ENCODE measurements around the gene SPDYE1.
"Not testable (repeated sequence)": the region's sequence is repeated elsewhere in the genome, so short reads cannot be mapped to it uniquely, and the experiment has no call there.

The SPDYE1 gene, protein sequence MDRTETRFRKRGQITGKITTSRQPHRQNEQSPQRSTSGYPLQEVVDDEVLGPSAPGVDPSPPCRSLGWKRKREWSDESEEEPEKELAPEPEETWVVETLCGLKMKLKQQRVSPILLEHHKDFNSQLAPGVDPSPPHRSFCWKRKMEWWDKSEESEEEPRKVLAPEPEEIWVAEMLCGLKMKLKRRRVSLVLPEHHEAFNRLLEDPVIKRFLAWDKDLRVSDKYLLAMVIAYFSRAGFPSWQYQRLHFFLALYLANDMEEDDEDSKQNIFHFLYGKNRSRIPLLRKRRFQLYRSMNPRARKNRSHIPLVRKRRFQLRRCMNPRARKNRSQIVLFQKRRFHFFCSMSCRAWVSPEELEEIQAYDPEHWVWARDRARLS

DNA sequence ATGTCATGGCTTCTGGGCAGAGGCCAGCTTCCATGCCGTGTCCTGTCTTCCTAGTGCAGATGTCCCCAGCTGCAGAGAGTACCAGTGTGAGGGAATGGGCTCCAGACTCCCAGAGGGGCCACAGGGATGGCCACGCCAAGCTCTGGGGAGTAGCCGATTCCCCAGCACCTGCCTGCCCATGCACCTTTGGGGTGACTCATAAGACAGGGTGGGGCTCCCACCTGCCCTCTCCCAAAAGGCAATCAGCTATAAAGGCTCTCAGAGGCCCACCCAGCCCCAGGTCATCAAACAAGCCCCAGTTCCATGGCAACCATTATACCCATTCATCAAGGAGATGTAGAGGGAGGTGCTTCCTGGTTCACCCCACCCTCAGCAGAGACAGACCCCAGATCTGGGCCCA lies at the start of gene SPDYE1:
Gene SPDYE1 (plus strand): TSS at position 366 of the 400 bp plus-strand sequence. CDS start 2,053 bp downstream, outside the sequence.
- not testable (repeated sequence) for DNase-seq (ENCODE audit: low read depth in 2 of 2)

DNA sequence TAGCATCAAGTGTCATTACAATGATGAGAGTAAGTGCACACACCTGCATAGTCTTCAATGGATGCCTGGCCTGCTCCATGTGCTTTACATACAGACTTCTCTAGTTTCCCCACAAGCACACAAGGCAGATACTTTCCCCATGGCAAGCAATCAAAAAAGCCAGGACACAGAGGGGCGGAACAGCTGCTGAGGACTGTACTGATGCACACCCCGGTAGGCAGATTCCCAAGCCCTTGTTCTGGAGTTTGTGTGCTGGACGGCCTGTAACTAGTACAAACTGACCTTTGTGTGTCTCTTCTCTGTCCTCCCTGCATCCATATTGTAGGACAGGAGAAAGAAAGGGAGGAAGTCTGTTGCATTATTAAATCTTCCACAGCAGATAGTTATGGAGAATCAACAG lies 45.7 kb upstream of the SPDYE1 start:
- no peak for DNase-seq (ENCODE audit: low read depth in 2 of 2)

DNA sequence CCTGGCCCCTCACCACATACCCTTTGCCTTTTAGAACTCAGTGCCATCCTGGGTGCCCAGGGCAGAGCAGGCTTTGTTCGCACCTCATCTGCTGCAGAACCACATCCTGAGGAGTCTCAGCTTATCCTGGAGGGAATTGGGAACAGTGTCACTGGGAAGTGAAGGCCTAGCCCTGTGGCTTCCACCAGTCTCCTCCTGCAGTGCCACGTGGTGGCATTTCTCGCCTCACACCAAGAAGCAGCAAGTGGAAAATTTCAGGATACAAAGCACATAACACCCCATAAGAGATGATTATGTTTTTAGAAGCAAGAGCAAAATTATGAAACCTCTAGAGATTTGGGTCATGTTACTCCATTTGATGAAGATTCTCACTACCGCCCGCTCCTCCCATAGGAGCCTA lies 44.6 kb upstream of the SPDYE1 start:
- DNase-seq (ENCODE audit: low read depth in 2 of 2) = no peak

GRCh38 chr7:43954524-43955228 lies 43.0 kb upstream of the SPDYE1 start:
- DNase-seq (ENCODE audit: low read depth in 2 of 2) = no peak

GRCh38 chr7:43956027-43956426 lies 41.7 kb upstream of the SPDYE1 start:
- DNase-seq (ENCODE audit: low read depth in 2 of 2) = no peak

DNA sequence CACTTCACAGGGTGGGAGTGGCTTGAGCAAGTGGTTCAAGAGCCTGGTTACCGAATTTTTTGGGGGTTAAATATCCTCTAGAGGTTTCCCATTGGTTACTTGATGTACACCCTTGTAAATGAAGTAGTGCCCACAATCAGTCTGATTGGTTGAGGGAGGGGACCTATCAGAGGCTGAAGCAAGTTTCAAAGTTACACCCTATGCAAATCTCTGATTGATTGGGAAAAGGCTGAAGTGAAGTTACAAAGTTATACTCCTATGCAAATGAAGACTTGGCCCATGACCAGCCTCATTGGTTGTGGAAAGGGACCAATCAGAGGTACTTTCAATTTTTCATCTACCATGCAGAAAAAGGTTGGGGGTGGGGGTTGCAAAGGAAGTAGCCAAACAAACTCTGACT lies 36.8 kb upstream of the SPDYE1 start:
- no peak for DNase-seq (ENCODE audit: low read depth in 2 of 2)

DNA sequence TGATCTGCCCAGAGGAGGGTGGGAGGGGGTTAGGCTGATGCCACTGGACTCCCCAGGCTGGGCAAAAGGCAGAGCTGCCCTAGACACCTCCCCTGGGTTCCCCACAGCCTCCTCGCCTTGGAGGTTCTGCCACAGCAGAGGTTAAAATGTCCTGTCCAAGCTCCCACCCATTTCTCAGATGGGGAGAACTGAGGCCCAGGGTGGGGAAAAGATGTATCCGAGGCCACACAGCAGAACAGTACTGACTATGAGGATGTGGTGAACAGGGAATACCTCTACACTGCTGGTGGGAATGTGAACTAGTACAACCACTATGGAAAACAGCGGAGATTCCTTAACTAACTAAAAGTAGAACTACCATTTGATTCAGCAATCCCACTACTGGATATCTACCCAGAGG lies 31.3 kb upstream of the SPDYE1 start:
- not testable (repeated sequence) for DNase-seq (ENCODE audit: low read depth in 2 of 2)

DNA sequence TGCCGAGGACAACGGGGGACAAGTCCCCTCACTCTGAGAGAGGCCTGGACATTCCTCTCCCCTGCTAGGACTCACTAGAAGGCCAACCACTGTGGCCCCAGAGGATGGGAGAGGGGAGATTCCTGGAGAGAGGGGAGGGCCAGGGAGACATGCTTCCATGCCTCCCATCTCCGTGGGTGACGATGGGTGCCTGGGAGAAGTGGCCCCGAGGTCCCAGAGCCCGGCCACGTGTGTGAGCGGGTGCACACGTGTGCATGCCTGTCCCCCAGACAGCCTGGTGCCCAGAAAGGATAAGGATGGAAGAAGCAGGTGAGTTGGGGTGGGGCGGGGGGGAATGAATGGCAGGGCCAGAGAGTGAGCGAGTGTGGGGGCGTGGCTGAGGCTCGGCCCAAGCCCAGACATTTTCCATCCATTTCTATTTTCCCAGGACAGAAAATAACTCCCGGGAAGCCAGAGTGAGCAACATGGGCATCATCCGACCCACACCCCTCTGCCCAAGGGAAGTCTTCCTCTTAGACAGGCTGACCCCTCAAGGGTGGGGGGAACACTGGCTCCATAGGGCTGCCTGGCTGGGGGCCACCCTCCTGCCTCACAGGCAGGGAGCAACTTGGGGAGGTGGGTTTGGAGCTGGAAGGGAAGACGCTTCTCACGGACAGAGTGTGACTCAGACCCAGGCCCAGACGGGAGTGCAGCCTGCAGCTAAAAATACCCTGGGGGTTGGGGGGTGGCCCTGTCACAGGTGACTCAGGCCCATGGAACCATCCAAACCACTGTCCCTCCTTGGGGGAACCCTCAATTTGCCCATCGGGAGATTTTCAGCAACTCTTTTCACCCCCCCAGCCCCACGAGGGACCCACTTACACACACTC lies 29.3 kb upstream of the SPDYE1 start:
- not testable (repeated sequence) for DNase-seq (ENCODE audit: low read depth in 2 of 2)

DNA sequence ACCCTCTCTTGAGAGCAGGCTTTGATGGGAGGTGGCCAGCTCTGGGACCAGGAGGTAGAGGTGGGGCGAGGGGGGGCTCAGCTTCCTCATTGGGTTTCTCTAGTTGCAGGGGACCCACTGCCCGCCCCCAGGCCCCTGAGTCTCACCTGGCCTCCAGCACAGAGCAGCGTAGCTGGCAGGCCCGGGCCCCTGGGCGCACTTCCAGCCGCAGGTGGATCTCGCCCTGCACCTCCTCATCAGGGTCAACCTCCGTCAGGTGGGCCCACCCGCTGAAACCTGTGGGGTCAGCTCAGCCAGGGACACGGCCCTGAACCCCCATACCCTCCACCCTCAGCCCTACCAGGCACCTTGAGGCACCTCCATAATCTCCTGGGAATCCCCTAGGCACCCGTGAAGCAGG lies 28.1 kb upstream of the SPDYE1 start:
- DNase-seq (ENCODE audit: low read depth in 2 of 2) = not testable (repeated sequence)

DNA sequence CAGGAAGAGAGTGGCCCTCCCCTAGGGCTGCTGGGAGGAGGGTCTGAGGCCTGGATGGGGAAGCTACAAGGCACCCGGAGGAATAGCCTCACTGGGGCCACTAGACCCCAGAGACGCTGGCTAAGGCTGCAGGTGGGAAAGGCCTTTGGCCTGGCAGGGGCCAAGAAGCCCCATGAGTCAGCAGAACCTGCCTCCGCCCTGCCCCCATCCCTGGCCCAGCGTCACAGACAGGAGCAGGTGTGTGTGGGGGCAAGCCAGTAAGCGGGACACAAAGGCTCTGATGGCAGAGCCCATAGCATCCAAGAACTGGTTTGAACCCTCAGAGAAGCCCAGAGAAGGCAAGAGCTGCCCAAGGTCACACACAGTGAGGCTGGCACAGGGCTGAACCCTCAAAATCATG lies 27.0 kb upstream of the SPDYE1 start:
- DNase-seq (ENCODE audit: low read depth in 2 of 2) = not testable (repeated sequence)

- not testable (repeated sequence) for DNase-seq (ENCODE audit: low read depth in 2 of 2)
Observed at GRCh38 chr7:43974033-43974573, 23.6 kb upstream of the SPDYE1 start.

DNA sequence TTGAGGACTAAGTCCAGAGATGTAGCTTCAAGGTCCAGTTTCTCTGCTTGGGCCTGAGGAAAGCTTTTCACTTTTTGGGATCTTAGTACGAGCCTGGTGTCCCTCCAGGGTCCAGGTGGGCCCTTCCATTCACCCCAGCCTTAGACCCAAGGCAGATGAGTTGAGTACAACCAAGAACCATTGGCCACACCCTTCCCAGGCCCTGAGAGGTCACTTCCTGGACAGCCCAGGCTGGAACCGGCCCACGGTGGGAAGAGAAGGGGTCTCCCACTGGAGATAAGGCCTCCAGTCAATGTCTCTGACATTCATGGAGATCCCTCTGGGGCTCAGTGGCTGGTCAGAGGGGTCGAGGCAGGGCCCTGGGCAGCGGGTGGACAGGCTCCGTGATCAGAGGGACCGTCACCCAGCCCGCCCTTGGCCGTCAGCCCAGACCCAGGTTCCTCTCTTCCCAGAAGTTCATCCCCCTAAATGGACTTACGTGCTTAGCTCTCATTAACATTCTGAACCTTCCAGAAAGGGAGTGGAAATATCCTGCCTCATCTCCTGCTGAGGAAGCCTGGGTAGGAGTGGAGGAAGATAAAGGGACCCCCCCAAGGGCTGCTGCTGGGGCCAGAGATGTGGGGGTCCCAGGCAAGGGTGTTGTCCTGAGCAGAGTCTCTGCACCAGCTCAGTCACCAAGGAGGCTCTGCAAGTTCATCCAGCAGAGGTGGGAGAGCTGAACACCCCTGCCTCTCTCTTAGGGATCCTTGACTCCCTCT lies 22.8 kb upstream of the SPDYE1 start:
- not testable (repeated sequence) for DNase-seq (ENCODE audit: low read depth in 2 of 2)

GRCh38 chr7:43977525-43977924 lies 20.2 kb upstream of the SPDYE1 start:
- no peak for DNase-seq (ENCODE audit: low read depth in 2 of 2)

DNA sequence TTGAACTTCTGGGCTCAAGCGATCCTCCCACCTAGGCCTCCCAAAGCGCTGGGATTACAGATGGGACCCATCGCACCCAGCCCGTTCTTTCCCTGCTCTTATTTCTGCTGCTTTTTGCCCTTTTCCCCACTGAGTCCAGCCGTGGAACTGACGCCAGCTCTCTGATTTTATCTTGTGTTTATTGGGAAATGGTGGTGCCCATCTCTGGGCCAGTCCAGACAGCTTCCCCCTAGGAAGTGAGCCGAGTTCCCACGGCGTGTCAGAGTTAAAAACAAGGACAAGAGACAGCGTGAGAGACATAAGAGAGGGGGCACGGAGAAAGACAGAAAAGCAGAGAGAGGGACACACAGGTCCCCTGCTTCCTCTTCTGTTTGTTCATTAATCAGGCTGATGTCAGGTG lies 19.6 kb upstream of the SPDYE1 start:
- DNase-seq (ENCODE audit: low read depth in 2 of 2) = not testable (repeated sequence)

DNA sequence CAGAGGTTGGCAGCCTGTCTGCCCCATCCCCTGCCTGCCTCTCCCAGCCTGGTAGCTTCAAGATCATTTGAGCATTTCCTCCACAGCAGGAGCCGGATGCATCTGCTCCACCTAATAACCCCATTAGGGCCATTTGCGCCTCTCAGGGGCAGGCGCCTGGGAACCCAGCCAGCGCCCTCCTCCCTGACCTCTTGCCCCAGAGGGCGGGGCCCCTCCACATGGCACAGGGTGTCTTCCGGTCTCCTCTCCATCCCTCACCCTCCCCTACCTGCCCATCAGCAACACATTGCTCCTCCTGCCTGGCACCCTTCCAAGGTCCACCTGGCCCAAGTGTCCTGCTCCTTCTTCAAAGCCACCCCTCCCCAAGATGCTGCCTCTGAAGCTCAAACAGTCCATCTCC lies 14.8 kb upstream of the SPDYE1 start:
- DNase-seq (ENCODE audit: low read depth in 2 of 2) = not testable (repeated sequence)

DNA sequence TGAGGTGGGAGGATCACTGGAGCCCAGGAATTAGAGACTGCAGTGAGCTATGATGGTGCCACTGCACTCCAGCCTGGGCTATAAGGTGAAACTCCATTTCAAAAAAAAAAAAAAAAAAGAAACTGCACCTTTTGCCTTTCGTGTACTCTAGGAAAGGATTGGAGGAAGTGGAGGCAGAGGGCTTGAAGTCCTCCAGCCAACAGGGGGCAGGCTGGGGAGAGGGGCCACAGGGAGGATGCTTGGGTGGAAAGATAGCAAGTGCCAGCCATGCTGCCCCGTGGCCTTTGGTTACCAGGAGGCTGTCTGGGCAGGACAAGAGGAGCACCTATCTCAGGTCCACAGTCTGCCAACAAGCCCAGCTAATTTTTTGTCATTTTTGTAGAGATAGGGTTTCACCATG lies 14.0 kb upstream of the SPDYE1 start:
- not testable (repeated sequence) for DNase-seq (ENCODE audit: low read depth in 2 of 2)

DNA sequence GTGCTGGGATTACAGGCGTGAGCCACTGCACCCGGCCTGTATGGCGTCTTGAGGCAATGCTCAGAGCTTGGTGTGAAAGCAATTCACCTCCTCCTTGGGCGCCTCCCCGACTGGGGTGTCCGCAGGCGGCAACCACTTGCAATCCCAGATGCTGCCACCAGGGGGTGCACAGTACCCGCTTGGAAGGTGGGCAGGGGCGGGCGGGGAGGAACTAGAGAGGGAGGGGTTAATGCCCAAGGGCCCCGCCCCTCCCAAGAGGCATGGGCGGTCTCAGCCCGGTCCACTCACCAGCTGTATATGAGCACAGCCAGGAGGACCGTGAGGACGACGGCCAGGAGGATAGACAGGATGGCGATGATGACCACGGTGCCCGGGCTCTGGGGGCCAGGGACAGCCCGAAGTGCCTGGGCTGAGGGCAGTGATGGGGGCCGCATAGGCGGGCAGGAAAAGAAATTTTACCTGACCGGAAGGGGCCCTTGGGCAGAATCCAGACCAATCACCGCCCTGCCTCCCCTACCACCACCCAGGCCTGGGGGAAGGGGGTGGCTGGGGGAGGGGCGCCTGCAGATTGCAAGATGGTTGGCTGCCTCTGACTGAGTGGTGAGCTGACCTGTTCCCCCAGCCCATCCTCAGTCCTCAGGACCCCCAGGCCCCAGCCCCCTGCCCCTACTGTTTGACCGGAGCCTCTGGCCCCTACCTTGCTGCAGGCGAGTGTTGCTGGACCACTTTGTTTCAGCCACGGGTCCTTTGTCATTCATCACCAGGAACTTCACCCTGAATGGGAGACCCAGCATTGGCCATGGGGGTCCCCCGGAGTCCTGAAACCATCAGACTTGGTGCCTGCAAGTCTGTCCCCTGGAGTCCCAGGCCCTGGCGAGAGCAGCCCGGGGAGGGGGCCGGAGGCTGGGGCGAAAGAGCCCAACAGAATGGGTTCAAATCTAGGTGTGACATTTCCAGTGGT lies 11.5 kb upstream of the SPDYE1 start:
- peak; percentile 80 to 81 for DNase-seq (ENCODE audit: low read depth in 2 of 2)

GRCh38 chr7:43987476-43987875 lies 10.2 kb upstream of the SPDYE1 start:
- not testable (repeated sequence) for DNase-seq (ENCODE audit: low read depth in 2 of 2)

- not testable (repeated sequence) for DNase-seq (ENCODE audit: low read depth in 2 of 2)
Observed at GRCh38 chr7:43990011-43990585, 7.6 kb upstream of the SPDYE1 start.
